Keratinocyte (primary cell): ENCODE measurements around the gene ZNF805.
A peak's percentile ranks its signal among the peaks of the same experiment; 100 is the strongest.

ENCODE experiments used
- EZH2 ChIP-seq: IDR thresholded peaks from one replicate; pipeline ENCODE4 v1.6.1; 2012; ENCODE audit warnings: inconsistent platforms, mild to moderate bottlenecking, low read length, moderate library complexity
- TF ChIP-seq, protein P1 (sequence below), 3 experiments: IDR thresholded peaks in 1 of 3; conservative IDR thresholded peaks in 1 of 3; optimal IDR thresholded peaks in 1 of 3; 2 replicates in 2 of 3; 3 replicates in 1 of 3; pipeline versions ENCODE3 to v1.5.1; 2011; ENCODE audit warnings: low read length in 3 of 3, mild to moderate bottlenecking in 3 of 3, moderate library complexity in 2 of 3, control low read depth in 1 of 3, inconsistent platforms in 1 of 3; ENCODE audit not compliant: insufficient read depth in 2 of 3; ENCODE audit errors: extremely low read depth in 1 of 3

DNA sequence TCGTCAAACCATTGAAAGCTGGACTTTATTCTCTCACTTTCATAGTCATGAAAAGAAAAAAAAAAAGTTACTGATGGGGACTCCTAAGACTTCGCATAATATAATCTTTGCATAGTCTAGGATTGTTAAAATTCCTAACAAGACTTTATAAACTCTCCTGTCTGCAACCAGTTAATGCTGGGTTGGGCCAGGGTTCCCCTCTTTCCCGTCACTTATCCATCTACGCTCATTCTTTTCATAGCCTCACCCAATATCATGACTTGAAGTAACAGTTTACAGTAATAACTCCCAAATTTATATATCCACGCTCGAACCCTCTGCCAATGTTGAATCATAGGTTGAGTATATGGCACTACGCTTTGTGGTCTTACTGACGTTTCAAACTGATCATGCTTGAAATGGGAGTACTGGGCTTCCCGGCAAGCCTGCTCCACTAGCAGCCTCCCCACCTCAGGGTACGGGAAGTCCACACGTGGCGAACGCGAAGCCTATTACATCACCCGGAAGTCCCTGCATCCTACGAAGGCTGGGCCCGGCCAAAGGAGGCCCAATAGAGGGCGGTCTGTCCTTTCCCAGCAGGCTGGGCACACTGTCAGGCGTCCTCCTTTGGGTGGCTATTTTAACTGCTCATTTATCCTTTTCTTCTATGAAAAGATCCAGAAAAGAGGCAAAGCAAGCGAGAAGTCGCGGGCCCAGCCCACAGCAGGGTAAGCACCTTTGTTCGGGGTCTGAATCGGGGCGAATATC is 39.2 kb downstream of the ZNF805 start:
- TF ChIP-seq, protein P1, sequence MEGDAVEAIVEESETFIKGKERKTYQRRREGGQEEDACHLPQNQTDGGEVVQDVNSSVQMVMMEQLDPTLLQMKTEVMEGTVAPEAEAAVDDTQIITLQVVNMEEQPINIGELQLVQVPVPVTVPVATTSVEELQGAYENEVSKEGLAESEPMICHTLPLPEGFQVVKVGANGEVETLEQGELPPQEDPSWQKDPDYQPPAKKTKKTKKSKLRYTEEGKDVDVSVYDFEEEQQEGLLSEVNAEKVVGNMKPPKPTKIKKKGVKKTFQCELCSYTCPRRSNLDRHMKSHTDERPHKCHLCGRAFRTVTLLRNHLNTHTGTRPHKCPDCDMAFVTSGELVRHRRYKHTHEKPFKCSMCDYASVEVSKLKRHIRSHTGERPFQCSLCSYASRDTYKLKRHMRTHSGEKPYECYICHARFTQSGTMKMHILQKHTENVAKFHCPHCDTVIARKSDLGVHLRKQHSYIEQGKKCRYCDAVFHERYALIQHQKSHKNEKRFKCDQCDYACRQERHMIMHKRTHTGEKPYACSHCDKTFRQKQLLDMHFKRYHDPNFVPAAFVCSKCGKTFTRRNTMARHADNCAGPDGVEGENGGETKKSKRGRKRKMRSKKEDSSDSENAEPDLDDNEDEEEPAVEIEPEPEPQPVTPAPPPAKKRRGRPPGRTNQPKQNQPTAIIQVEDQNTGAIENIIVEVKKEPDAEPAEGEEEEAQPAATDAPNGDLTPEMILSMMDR (optimal IDR thresholded peaks at IDR 0.05 in 1 of 3, IDR thresholded peaks at IDR 0.05 in 1 of 3, conservative IDR thresholded peaks at IDR 0.05 in 1 of 3; ENCODE audit: extremely low read depth in 1 of 3, insufficient read depth in 2 of 3, low read length in 3 of 3) = peak; percentile 32 to 69 (median 48)
- no peak for TF ChIP-seq EZH2
